ENCODE results near the gene FGF22.
A peak's percentile ranks its signal among the peaks of the same experiment; 100 is the strongest.

The FGF22 gene

DNA sequence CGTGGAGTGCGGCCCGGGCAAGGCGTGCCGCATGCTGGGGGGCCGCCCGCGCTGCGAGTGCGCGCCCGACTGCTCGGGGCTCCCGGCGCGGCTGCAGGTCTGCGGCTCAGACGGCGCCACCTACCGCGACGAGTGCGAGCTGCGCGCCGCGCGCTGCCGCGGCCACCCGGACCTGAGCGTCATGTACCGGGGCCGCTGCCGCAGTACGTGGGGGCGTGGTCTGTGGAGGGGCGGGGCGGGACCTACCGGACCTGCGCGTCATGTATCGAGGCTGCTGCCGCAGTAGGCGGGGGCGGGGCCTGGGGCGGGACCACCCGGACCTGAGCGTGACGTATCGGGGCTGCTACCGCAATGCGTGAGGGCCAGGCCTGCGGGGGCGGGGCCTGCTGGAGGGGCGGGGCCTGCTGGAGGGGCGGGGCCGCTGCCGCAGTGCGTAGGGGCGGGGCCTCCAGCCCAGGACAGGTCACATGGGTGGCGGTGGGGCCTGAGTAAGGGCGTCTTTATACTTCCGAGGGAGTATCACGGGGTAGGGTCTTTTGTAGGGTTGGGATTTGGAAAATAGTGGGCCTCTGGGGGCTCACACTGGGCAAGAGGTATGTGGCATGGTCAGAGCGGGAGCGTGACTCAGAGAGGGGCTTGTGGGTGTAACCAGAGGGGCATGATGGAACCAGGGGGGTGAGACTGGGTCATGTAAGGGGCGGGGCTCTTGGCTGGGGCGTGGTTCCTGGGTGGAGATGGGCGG lies 40.8 kb downstream of the FGF22 start:
- H3K27ac ChIP-seq, result peak overlapping the region; percentile 95
- no peaks in the 10 kb centered on the region for H3K9me3 ChIP-seq (ENCODE audit: low read depth, low read length)
- H3K9ac ChIP-seq (ENCODE audit: insufficient read length), result peak overlapping the region; percentile 90
- no peaks in the 10 kb centered on the region for H3K36me3 ChIP-seq (ENCODE audit: insufficient read depth, low read length)
- H3K4me3 ChIP-seq, result peak overlapping the region; percentile 88
- DNase-seq (ENCODE audit: low read depth, low spot score), result peak; percentile 88
- TF ChIP-seq POLR2AphosphoS5 (IDR thresholded peaks at IDR 0.05; ENCODE audit: borderline replicate concordance, low read depth, low read length), result peak; percentile 70
- TF ChIP-seq FOXP2 (optimal IDR thresholded peaks at IDR 0.05; ENCODE audit: control extremely low read depth, extremely low read length, insufficient read depth), result no peak
- TF ChIP-seq EZH2 (IDR thresholded peaks at IDR 0.05), result no peak

- Histone ChIP-seq H3K9ac (ENCODE audit: insufficient read length) (peak overlapping the region; percentile 68), H3K4me3 (peak overlapping the region; percentile 78), H3K9me3 (ENCODE audit: low read depth, low read length) (no peaks in the 10 kb centered on the region), H3K27ac (peak overlapping the region; percentile 95), H3K36me3 (ENCODE audit: insufficient read depth, low read length) (no peaks in the 10 kb centered on the region)
- no peak for DNase-seq (ENCODE audit: low read depth, low spot score)
- TF ChIP-seq EZH2 (IDR thresholded peaks at IDR 0.05) (no peak), FOXP2 (optimal IDR thresholded peaks at IDR 0.05; ENCODE audit: control extremely low read depth, extremely low read length, insufficient read depth) (no peak), POLR2AphosphoS5 (IDR thresholded peaks at IDR 0.05; ENCODE audit: borderline replicate concordance, low read depth, low read length) (no peak)
These were observed 41.6 kb downstream of the FGF22 start for GRCh38 chr19:681029-682019.

DNA sequence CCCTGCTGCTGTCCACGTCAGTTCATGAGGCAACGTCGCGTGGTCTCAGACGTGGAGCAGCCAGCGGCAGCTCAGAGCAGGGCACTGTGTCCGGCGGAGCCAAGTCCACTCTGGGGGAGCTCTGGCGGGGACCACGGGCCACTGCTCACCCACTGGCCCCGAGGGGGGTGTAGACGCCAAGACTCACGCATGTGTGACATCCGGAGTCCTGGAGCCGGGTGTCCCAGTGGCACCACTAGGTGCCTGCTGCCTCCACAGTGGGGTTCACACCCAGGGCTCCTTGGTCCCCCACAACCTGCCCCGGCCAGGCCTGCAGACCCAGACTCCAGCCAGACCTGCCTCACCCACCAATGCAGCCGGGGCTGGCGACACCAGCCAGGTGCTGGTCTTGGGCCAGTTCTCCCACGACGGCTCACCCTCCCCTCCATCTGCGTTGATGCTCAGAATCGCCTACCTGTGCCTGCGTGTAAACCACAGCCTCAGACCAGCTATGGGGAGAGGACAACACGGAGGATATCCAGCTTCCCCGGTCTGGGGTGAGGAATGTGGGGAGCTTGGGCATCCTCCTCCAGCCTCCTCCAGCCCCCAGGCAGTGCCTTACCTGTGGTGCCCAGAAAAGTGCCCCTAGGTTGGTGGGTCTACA lies 43.1 kb downstream of the FGF22 start:
- no peak for TF ChIP-seq POLR2AphosphoS5 (IDR thresholded peaks at IDR 0.05; ENCODE audit: borderline replicate concordance, low read depth, low read length)
- DNase-seq (ENCODE audit: low read depth, low spot score), result no peak
- Histone ChIP-seq H3K9ac (ENCODE audit: insufficient read length) (no peak overlapping the region), H3K36me3 (ENCODE audit: insufficient read depth, low read length) (no peaks in the 10 kb centered on the region), H3K27ac (no peak overlapping the region), H3K4me3 (no peak overlapping the region), H3K9me3 (ENCODE audit: low read depth, low read length) (no peaks in the 10 kb centered on the region)

- Histone ChIP-seq H3K4me3 (no peak overlapping the region), H3K9ac (ENCODE audit: insufficient read length) (no peak overlapping the region), H3K36me3 (ENCODE audit: insufficient read depth, low read length) (no peaks in the 10 kb centered on the region), H3K9me3 (ENCODE audit: low read depth, low read length) (no peaks in the 10 kb centered on the region), H3K27ac (no peak overlapping the region)
- DNase-seq (ENCODE audit: low read depth, low spot score), result no peak
- TF ChIP-seq POLR2AphosphoS5 (IDR thresholded peaks at IDR 0.05; ENCODE audit: borderline replicate concordance, low read depth, low read length) (no peak), EZH2 (IDR thresholded peaks at IDR 0.05) (no peak), FOXP2 (optimal IDR thresholded peaks at IDR 0.05; ENCODE audit: control extremely low read depth, extremely low read length, insufficient read depth) (no peak)
These were observed 45.8 kb downstream of the FGF22 start for GRCh38 chr19:685454-685931.

- H3K9ac ChIP-seq (ENCODE audit: insufficient read length), result no peak overlapping the region
- no peak for TF ChIP-seq POLR2AphosphoS5 (IDR thresholded peaks at IDR 0.05; ENCODE audit: borderline replicate concordance, low read depth, low read length)
- TF ChIP-seq FOXP2 (optimal IDR thresholded peaks at IDR 0.05; ENCODE audit: control extremely low read depth, extremely low read length, insufficient read depth), result no peak
These were observed 47.1 kb downstream of the FGF22 start for GRCh38 chr19:686589-687297.

GRCh38 chr19:687569-688166 lies 48.0 kb downstream of the FGF22 start:
- Histone ChIP-seq H3K9me3 (ENCODE audit: low read depth, low read length) (no peaks in the 10 kb centered on the region), H3K9ac (ENCODE audit: insufficient read length) (no peak overlapping the region)

More at GRCh38 chr19:686589-687297, 47.1 kb downstream of the FGF22 start:
- Histone ChIP-seq H3K36me3 (ENCODE audit: insufficient read depth, low read length) (no peaks in the 10 kb centered on the region), H3K27ac (no peak overlapping the region), H3K9me3 (ENCODE audit: low read depth, low read length) (no peaks in the 10 kb centered on the region), H3K4me3 (no peak overlapping the region)
- DNase-seq (ENCODE audit: low read depth, low spot score), result no peak

GRCh38 chr19:688214-688613 lies 48.5 kb downstream of the FGF22 start:
- DNase-seq (ENCODE audit: low read depth, low spot score), result no peak

More at GRCh38 chr19:687569-688166, 48.0 kb downstream of the FGF22 start:
- TF ChIP-seq FOXP2 (optimal IDR thresholded peaks at IDR 0.05; ENCODE audit: control extremely low read depth, extremely low read length, insufficient read depth), result no peak
- no peak for TF ChIP-seq POLR2AphosphoS5 (IDR thresholded peaks at IDR 0.05; ENCODE audit: borderline replicate concordance, low read depth, low read length)
- no peak for TF ChIP-seq EZH2 (IDR thresholded peaks at IDR 0.05)
- Histone ChIP-seq H3K27ac (no peak overlapping the region), H3K4me3 (no peak overlapping the region), H3K36me3 (ENCODE audit: insufficient read depth, low read length) (no peaks in the 10 kb centered on the region)
- DNase-seq (ENCODE audit: low read depth, low spot score), result no peak

More at GRCh38 chr19:688214-688613, 48.5 kb downstream of the FGF22 start:
- Histone ChIP-seq H3K9me3 (ENCODE audit: low read depth, low read length) (no peaks in the 10 kb centered on the region), H3K9ac (ENCODE audit: insufficient read length) (no peak overlapping the region), H3K4me3 (no peak overlapping the region), H3K36me3 (ENCODE audit: insufficient read depth, low read length) (no peaks in the 10 kb centered on the region), H3K27ac (no peak overlapping the region)
- TF ChIP-seq EZH2 (IDR thresholded peaks at IDR 0.05) (no peak), POLR2AphosphoS5 (IDR thresholded peaks at IDR 0.05; ENCODE audit: borderline replicate concordance, low read depth, low read length) (no peak), FOXP2 (optimal IDR thresholded peaks at IDR 0.05; ENCODE audit: control extremely low read depth, extremely low read length, insufficient read depth) (no peak)

All from SK-N-MC (cell line).